NCI-H748 (cell line): Measurements from ENCODE around the gene PPP3CA.

Experiments used
- DNase-seq: peaks from one replicate; lab custom pipeline; 2025; ENCODE audit not compliant: unreplicated experiment; lab: John Stamatoyannopoulos, UW

PPP3CA gene

GRCh38 chr4:101332424-101332823 lies 14.9 kb downstream of the PPP3CA start:
- no peak for DNase-seq

GRCh38 chr4:101331017-101331416 lies 16.3 kb downstream of the PPP3CA start:
- DNase-seq, result no peak

DNA sequence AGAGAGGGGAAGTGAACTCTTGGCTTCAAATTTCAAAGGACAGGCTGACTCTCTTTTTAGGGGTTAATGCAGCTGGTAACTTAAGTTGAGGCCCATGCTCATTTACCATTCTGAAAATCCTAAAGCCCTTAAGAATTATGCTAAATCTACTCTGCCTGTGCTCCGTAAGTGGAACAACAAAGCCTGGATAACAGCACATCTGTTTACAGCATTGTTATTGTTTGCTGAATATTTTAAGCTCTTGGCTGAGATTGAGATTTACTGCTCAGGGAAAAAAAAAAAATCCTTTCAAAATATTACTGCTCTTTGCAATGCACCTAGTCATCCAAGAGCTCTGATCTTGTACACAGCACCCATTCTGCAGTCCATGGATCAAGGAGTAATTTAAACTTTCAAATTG lies 17.7 kb downstream of the PPP3CA start:
- DNase-seq, result no peak

- no peak for DNase-seq
Observed at GRCh38 chr4:101328063-101328602, 19.2 kb downstream of the PPP3CA start.

GRCh38 chr4:101326576-101326975 lies 20.8 kb downstream of the PPP3CA start:
- no peak for DNase-seq

GRCh38 chr4:101322743-101323142 lies 24.6 kb downstream of the PPP3CA start:
- no peak for DNase-seq

GRCh38 chr4:101321481-101322042 lies 25.8 kb downstream of the PPP3CA start:
- no peak for DNase-seq

GRCh38 chr4:101315786-101316185 lies 31.5 kb downstream of the PPP3CA start:
- DNase-seq, result no peak

DNA sequence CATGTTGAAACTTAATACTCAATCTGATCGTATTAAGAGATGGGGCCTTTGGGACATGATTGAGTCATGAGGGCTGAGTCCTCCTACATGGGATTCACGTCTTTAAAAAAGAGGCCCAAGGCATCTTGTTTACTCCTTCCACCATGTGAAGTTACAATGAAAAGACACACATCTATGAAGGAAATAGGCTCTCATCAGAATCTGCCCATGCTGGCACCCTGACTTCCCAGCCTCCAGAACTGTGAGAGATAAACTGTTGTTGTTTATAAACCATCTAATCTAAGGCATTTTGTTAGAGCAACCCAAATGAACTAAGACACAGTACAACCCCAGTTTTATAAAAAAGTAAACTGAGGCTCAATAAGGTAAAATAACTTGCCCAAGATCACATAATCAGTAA lies 32.3 kb downstream of the PPP3CA start:
- DNase-seq, result no peak

DNA sequence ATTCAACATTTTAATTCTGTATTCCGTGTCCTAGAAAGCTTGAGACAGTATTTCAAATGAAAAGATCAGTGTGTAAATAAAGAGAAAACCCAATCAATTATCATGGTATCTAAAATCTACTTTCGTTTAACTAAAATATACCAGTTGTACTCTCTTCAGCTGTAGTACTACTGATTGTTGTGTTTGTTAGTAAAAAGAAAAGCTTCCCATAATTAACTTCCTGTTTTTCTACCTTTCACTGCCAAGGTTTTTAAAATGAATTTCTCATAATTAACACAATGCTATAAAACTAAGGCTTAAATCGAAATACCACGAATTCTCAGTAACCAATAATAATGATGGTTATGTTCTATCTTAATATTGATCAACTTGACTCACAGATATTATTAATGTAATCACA lies 37.4 kb downstream of the PPP3CA start:
- DNase-seq, result no peak

- no peak for DNase-seq
Observed at GRCh38 chr4:101307899-101308298, 39.4 kb downstream of the PPP3CA start.

GRCh38 chr4:101306764-101307615 lies 40.3 kb downstream of the PPP3CA start:
- DNase-seq, result no peak

GRCh38 chr4:101306225-101306624 lies 41.1 kb downstream of the PPP3CA start:
- no peak for DNase-seq

DNA sequence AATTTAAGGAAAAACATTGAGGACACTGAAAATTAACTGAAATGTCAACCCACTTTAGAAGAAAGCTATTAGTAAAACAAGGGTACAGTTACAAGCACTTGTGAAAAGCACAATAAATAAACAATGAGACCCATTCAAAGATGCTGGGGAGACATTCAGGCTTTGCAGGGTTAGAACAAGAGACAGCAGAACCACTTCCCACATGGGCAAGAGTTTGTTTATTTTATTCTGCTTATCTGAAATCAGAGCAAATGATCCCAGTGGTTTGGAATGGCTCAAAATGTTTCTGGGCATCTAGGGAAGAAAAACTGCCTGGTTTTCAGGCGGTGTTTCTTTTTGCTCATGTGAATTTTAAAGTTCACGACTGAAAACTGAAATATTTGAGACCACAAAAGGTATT lies 42.4 kb downstream of the PPP3CA start:
- DNase-seq, result peak; percentile 63

- peak; percentile 42 for DNase-seq
Observed at GRCh38 chr4:101299899-101300540, 47.3 kb downstream of the PPP3CA start.

GRCh38 chr4:101299021-101299420 lies 48.3 kb downstream of the PPP3CA start:
- DNase-seq, result no peak

GRCh38 chr4:101295691-101296090 lies 51.6 kb downstream of the PPP3CA start:
- DNase-seq, result no peak

DNA sequence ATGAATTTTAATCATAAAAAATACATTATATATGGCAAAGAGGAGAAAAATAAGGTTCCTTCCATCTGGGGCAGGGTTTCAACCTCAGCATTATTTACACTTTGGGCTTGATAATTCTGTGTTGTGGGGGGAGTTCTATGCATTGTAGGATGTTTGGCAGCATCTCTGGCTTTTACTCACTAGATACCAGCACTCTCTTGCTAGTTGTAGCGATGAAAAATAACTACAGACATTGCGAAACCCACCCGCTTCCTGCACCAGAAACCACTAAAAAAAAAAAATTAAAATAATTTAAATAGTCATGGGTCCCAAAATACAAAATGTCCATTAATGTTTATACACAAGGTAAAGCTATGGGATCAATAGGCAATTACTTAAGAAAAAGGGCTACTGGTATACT lies 52.7 kb downstream of the PPP3CA start:
- no peak for DNase-seq

DNA sequence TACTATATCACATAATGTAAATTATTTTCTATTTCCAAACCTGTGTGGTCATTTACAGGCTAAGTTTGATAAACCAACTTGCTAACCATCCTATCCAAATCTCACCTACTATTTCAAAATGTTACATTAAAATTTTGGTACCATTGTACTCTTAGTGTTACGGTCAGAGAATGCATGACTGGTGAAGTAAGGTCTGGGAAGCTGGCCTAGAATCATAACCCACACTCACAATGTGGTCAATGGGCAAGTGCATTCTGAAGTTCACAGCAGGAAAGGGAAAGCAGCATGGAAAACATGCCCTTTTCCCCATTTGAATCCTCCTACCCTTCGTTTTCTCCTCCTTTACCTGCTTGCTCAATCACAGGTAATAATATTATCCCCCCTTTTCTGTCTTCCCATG lies 54.4 kb downstream of the PPP3CA start:
- no peak for DNase-seq

- no peak for DNase-seq
Observed at GRCh38 chr4:101292214-101292613, 55.1 kb downstream of the PPP3CA start.

GRCh38 chr4:101291198-101291597 lies 56.1 kb downstream of the PPP3CA start:
- no peak for DNase-seq

GRCh38 chr4:101290654-101291053 lies 56.7 kb downstream of the PPP3CA start:
- DNase-seq, result peak; percentile 35
